ENCODE measurements around the gene GAR1. TPM values are rescaled to one million over a fixed set of nuclear protein-coding genes. Genes with fewer than 3 reads are reported as not detected.

Gene GAR1
- total RNA-seq, 2 donors from 2014 or later = 3.2 to 7.5 TPM

DNA sequence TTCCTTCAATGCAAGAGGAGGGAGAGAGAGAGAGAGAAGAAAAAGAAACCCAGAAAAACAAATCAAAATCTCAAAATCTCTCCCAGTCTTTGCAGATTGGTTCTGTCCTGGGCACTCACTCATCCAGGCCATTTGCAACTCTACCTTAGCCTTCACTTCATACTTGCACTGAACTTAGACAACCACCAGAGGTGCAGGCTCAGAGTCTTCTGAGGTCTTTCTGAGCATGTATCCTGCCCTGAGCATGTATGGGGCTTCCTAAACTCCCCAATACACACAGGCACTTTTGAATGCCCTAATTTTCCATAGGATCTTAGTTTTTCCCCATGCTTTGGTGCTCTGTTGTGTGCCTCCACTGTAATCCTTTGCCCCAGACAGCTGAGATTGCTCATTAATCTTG, 16.7 kb upstream of the GAR1 start:
- Histone ChIP-seq H3K27ac (no peak overlapping the region), H3K36me3 (no peaks in the 10 kb centered on the region), H3K27me3 (replicated peaks; ENCODE audit: insufficient read depth) (no peaks in the 10 kb centered on the region), H3K9me3 (no peaks in the 10 kb centered on the region), H3K4me3 (no peak overlapping the region), H3K4me1 (replicated peaks) (no peaks in the 10 kb centered on the region)
- TF ChIP-seq POLR2A (IDR thresholded peaks at IDR 0.05) (no peak), POLR2AphosphoS5 (IDR thresholded peaks at IDR 0.05) (no peak)
- no peak for DNase-seq (ENCODE audit: low spot score)
- intact Hi-C loops (cut with DNase I) = no loop called here

DNA sequence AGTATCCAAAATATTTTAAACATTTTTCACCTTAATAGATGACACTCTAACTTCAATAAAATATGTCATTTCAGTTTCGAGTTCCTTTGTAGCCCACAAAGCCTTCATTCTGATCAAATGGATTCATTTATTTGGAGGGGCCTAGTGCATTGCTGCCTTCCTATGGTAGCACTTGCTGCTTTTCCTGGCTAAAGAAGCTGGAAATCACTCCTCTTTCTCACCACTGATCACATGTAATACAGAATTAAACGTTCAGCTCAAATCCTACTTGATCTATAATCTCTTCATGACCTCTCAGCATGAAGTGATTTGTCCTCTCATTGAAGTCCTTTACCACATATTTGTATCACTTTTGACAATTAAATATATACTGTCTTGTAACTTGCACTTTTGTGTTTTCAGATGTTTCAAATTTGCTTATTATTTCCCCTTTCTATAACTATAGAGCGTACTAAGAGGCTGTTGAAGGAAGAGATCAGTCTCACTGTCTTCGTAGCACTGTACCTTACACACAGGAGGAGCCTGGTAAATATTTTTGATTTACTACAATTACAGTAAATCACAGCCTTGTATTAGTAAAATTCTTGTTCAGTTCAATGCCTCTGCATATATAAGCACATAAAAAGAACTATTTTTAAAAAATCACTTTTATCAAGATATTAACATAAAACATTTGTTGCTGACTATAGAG, 14.3 kb upstream of the GAR1 start:
- H3K36me3 ChIP-seq = no peaks in the 10 kb centered on the region
- TF ChIP-seq POLR2AphosphoS5 (IDR thresholded peaks at IDR 0.05) = no peak
- TF ChIP-seq, protein P1, sequence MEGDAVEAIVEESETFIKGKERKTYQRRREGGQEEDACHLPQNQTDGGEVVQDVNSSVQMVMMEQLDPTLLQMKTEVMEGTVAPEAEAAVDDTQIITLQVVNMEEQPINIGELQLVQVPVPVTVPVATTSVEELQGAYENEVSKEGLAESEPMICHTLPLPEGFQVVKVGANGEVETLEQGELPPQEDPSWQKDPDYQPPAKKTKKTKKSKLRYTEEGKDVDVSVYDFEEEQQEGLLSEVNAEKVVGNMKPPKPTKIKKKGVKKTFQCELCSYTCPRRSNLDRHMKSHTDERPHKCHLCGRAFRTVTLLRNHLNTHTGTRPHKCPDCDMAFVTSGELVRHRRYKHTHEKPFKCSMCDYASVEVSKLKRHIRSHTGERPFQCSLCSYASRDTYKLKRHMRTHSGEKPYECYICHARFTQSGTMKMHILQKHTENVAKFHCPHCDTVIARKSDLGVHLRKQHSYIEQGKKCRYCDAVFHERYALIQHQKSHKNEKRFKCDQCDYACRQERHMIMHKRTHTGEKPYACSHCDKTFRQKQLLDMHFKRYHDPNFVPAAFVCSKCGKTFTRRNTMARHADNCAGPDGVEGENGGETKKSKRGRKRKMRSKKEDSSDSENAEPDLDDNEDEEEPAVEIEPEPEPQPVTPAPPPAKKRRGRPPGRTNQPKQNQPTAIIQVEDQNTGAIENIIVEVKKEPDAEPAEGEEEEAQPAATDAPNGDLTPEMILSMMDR (IDR thresholded peaks at IDR 0.05) = no peak
- TF ChIP-seq POLR2A (IDR thresholded peaks at IDR 0.05) = no peak
- no peak overlapping the region for H3K4me3 ChIP-seq
- WGBS = 57% methylated on average over 4 of the region's 4 CpGs
- no peak overlapping the region for H3K27ac ChIP-seq
- no peaks in the 10 kb centered on the region for H3K27me3 ChIP-seq (replicated peaks; ENCODE audit: insufficient read depth)
- no peaks in the 10 kb centered on the region for H3K4me1 ChIP-seq (replicated peaks)
- no peak for DNase-seq (ENCODE audit: low spot score)
- intact Hi-C loops (cut with DNase I) = no loop called here
- no peaks in the 10 kb centered on the region for H3K9me3 ChIP-seq

DNA sequence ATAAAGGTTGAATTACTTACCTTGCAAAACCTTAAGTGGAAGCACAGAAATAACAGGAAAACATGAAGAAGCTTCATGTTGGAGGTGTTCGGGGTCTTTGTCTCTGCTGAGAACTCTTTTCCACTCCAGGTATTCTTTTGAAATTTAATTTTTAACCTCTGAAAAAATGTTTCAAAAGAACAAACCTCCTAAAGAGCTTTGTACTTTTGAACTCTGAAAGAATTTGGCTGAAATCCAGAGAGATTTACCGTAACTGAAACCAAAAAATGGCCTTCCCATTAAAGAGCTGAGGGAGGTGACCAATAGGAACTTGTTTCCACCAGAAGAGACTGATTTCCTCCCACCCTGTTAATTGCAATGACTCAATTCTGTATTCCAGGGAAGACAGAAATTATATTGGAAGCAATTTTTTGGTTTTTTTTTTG, 13.7 kb upstream of the GAR1 start, which contains the start of gene CFI:
CFI (minus strand) TSS at position 105 of the 425 bp plus-strand sequence; CDS start at position 77, 28 bp downstream.
- WGBS = 44% methylated on average over 2 of the region's 2 CpGs
- H3K36me3 ChIP-seq = no peaks in the 10 kb centered on the region
- H3K4me1 ChIP-seq (replicated peaks) = no peaks in the 10 kb centered on the region
- no peak within 1 kb of the TSS for H3K4me3 ChIP-seq
- intact Hi-C loops (cut with DNase I) = no loop called here
- H3K27ac ChIP-seq = no peak within 1 kb of the TSS
- no peak for DNase-seq (ENCODE audit: low spot score)
- TF ChIP-seq POLR2A (IDR thresholded peaks at IDR 0.05) = no peak
- peak; percentile 41 for TF ChIP-seq POLR2AphosphoS5 (IDR thresholded peaks at IDR 0.05)
- H3K9me3 ChIP-seq = no peaks in the 10 kb centered on the region
- no peaks in the 10 kb centered on the region for H3K27me3 ChIP-seq (replicated peaks; ENCODE audit: insufficient read depth)

DNA sequence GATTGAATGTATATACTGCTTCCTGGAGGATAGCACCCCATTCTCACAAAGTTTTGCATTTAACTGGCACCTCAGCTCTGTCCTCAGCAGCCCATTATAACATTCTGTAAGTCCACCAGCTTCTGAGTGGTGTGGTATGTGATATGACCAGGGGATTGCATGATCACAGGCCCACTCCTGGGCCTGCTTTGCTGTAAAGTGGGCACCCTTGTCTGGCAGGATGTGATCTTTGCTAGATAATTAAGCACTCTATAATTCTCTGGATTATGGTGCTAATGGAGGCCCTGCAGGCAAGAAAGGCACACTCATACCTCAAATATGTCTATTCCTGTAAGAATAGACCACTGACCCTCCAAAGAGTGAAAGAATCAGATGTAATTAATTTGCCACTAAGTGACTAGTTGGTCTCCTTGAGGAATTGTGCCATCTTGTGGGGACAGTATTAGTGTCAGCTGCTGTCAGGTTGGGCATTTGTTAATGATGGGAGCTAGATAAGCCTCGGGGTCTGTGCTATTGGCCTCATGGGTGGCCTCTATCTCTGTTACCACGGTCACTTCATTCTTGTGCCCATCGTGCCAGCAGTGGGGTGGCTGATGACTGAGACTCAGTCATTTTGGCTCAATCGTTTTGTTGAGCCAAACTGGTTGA, 11.5 kb upstream of the GAR1 start:
- no peaks in the 10 kb centered on the region for H3K4me1 ChIP-seq (replicated peaks)
- H3K4me3 ChIP-seq = no peak overlapping the region
- peak; percentile 25 for DNase-seq (ENCODE audit: low spot score)
- H3K27ac ChIP-seq = no peak overlapping the region
- intact Hi-C loops (cut with DNase I) = no loop called here
- TF ChIP-seq POLR2AphosphoS5 (IDR thresholded peaks at IDR 0.05) (peak; percentile 8), POLR2A (IDR thresholded peaks at IDR 0.05) (no peak)
- TF ChIP-seq, protein P1 (IDR thresholded peaks at IDR 0.05) = peak in 3 of 4 experiments; percentile 29 to 55 (median 42)
- no peaks in the 10 kb centered on the region for H3K27me3 ChIP-seq (replicated peaks; ENCODE audit: insufficient read depth)
- H3K9me3 ChIP-seq = no peaks in the 10 kb centered on the region
- H3K36me3 ChIP-seq = no peaks in the 10 kb centered on the region
- 16% methylated on average over 4 of the region's 4 CpGs for WGBS

- intact Hi-C loops (cut with DNase I) = loop anchor here (5.0 kb wide), 1 partner anchor 77 kb away; the partner anchor contains the start of gene PLA2G12A
- 95% methylated on average over 2 of the region's 2 CpGs for WGBS
- Histone ChIP-seq H3K4me1 (replicated peaks) (no peaks in the 10 kb centered on the region), H3K27me3 (replicated peaks; ENCODE audit: insufficient read depth) (no peaks in the 10 kb centered on the region), H3K27ac (no peak overlapping the region), H3K4me3 (no peak overlapping the region), H3K36me3 (no peaks in the 10 kb centered on the region), H3K9me3 (no peaks in the 10 kb centered on the region)
- no peak for DNase-seq (ENCODE audit: low spot score)
- TF ChIP-seq POLR2AphosphoS5 (IDR thresholded peaks at IDR 0.05) (no peak), POLR2A (IDR thresholded peaks at IDR 0.05) (no peak)
- TF ChIP-seq, protein P1 (IDR thresholded peaks at IDR 0.05) = no peak
Measured at GRCh38 chr4:109809655-109810054, 5.9 kb upstream of the GAR1 start.

Measured in prostate gland (tissue), 2 donors.